Heart right ventricle (tissue), 16 donors: ENCODE data around the gene ARMC9. TPM values are rescaled to one million over a fixed set of nuclear protein-coding genes. Genes with fewer than 3 reads are reported as not detected.

ENCODE experiments used
- ATAC-seq, 8 donors: fragments of 200-7000 bp; cut with Tn5 transposase; one replicate each; pipeline ENCODE4 v1.9.1; 2020; ENCODE audit warnings: mild to moderate bottlenecking in 8 of 8, moderate library complexity in 8 of 8, moderate number of reproducible peaks in 1 of 8
- DNase-seq, 2 donors: peaks; one replicate each; pipeline ENCODE4 v3.0.0-alpha.2; 2020
- H3K27ac ChIP-seq, 10 donors: fragments of 200-600 bp; sonication (generic) in 2 of 10; one replicate each; pipeline versions ENCODE4 v1.5.0 to v1.8.0; 2020 to 2022; ENCODE audit warnings: mild to moderate bottlenecking in 3 of 10
- H3K27me3 ChIP-seq, 7 donors: fragments of 200-600 bp; one replicate each; pipeline ENCODE4 v1.8.0; 2021 to 2022; ENCODE audit warnings: mild to moderate bottlenecking in 2 of 7
- H3K36me3 ChIP-seq, 9 donors: fragments of 200-600 bp; sonication (generic) in 1 of 9; one replicate each; pipeline versions ENCODE4 v1.5.0 to v1.8.0; 2020 to 2022; ENCODE audit warnings: mild to moderate bottlenecking in 2 of 9
- H3K4me1 ChIP-seq, 9 donors: fragments of 200-600 bp; sonication (generic) in 1 of 9; one replicate each; pipeline versions ENCODE4 v1.5.0 to v1.8.0; 2020 to 2022; ENCODE audit warnings: mild to moderate bottlenecking in 4 of 9
- H3K4me3 ChIP-seq, 10 donors: fragments of 200-600 bp; sonication (generic) in 2 of 10; one replicate each; pipeline versions ENCODE4 v1.5.0 to v1.8.0; 2020 to 2022; ENCODE audit warnings: mild to moderate bottlenecking in 7 of 10, moderate library complexity in 2 of 10
- H3K9me3 ChIP-seq, 11 donors: fragments of 200-600 bp in 10 of 11; sonication (generic) in 2 of 11; one replicate each; pipeline versions ENCODE4 v1.5.0 to v1.8.0; 2013 to 2022; ENCODE audit warnings: mild to moderate bottlenecking in 2 of 11, control low read depth in 1 of 11, moderate library complexity in 1 of 11
- CTCF ChIP-seq, 9 donors: fragments of 200-600 bp; sonication (generic) in 2 of 9; IDR thresholded peaks; one replicate each; pipeline versions ENCODE4 v1.5.0 to v1.8.0; 2021 to 2022; ENCODE audit warnings: antibody characterized with exemption in 9 of 9, mild to moderate bottlenecking in 5 of 9, moderate library complexity in 1 of 9
- WGBS, 2 donors: extraction: QIAGEN DNeasy Blood & Tissue Kit; methylation state at CpG; one replicate each; pipeline ENCODE4 v1.1.7; 2013; ENCODE audit warnings: inconsistent platforms in 1 of 2; 5-methylcytosine and 5-hydroxymethylcytosine counted together
- intact Hi-C, 10 donors: fragments of 100-400 bp; cut with DNase I; formaldehyde crosslinking; loops; one replicate each; pipeline versions ENCODE4 v1.11.1 to v1.14.2; 2022
- polyA plus RNA-seq, 2 donors: library from polyadenylated mRNA; stranded (reverse); fragments of 200-250 nt; gene quantifications; one replicate each; pipeline ENCODE4 v1.2.3, GENCODE V29; 2013
- total RNA-seq, 10 donors: library from RNA; stranded (reverse); fragmentation: NEBNext Ultra II Directional in 3 of 10; extraction: Animal tissue kit (Norgen Biotek cat#: 25700) in 3 of 10; gene quantifications; one replicate each; pipeline versions ENCODE4 v1.2.1 to v1.2.4, GENCODE V29; 2021 to 2023
- donor health status: Arrhythmogenic right ventricular cardiomyopathy.
- donor health status: ischemic (EF 13 %, LVEDD 7.1; RV severe dilation, severe dysfunction).
- donor health status: healthy with polysubstance abuse.
- donor health status: DM: no; HTN: yes; CAD: no.
- donor health status: DM: no; HTN: no; CAD: no.
- donor health status: ischemic (EF 25% LVEDD 6.9; RV normal size, moderate dysfunction).
- donor health status: ischemic (EF 25% LVEDD 5.7; RV mildly dilated, moderate dysfunction).
- donor health status: healthy.
- donor health status: DM: yes; HTN: yes; CAD: no.
- donor health status: Ischemic cardiomyopathy.
- donor health status: ischemic (EF 35%, LVEDD 5.7; RV mildly dilated, moderate dysfunction).
- donor health status: nonischemic (EF 11% LVEDD 7.7; RV severe dilation, severe dysfunction).
- donor health status: DM: yes; HTN: yes; CAD: no.
- donor health status: PGD.
- donor health status: ischemic (EF 29% LVEDD 5.4; RV normal size, mild dysfunction).
- donor health status: nonischemic (EF 23%, LVEDD 6.1; RV moderate dilation, normal function).

ARMC9 gene
- total and polyA plus RNA-seq, 12 donors: 1.6 to 6.8 (median 2.3) TPM

GRCh38 chr2:231315896-231316295 is 117.5 kb downstream of the ARMC9 start:
- Histone ChIP-seq H3K27ac (no peak overlapping the region), H3K36me3 (no peaks in the 10 kb centered on the region), H3K4me1 (peaks cover 0 to 32% (median 23%) of the 10 kb centered on the region in 9 donors), H3K9me3 (peaks cover 0 to 29% (median 2%) of the 10 kb centered on the region in 11 donors), H3K4me3 (no peak overlapping the region), H3K27me3 (no peaks in the 10 kb centered on the region)
- no peak for ATAC-seq
- whole genome bisulfite sequencing, 2 donors: 73 to 82% methylated on average over 3 of the region's 3 CpGs
- no peak for DNase-seq
- intact Hi-C loops: no loop called here
- TF ChIP-seq CTCF (IDR thresholded peaks at IDR 0.05): no peak

- Histone ChIP-seq H3K4me3 (no peak overlapping the region), H3K27ac (peak overlapping the region in 4 of 10 donors; percentile 70 to 79 (median 73)), H3K9me3 (peaks cover 0 to 29% (median 2%) of the 10 kb centered on the region in 11 donors), H3K4me1 (peaks cover 0 to 43% (median 26%) of the 10 kb centered on the region in 9 donors), H3K36me3 (no peaks in the 10 kb centered on the region), H3K27me3 (no peaks in the 10 kb centered on the region)
- no peak for TF ChIP-seq CTCF (IDR thresholded peaks at IDR 0.05)
- WGBS, 2 donors: 88 to 92% methylated on average over 2 of the region's 2 CpGs
- no peak for ATAC-seq
- intact Hi-C loops: no loop called here
- no peak for DNase-seq
These were observed 119.1 kb downstream of the ARMC9 start for GRCh38 chr2:231317579-231317978.

- Histone ChIP-seq H3K27me3 (no peaks in the 10 kb centered on the region), H3K4me3 (no peak overlapping the region), H3K27ac (peak overlapping the region; percentile 64 to 88 (median 78)), H3K36me3 (no peaks in the 10 kb centered on the region), H3K4me1 (peaks cover 0 to 50% (median 26%) of the 10 kb centered on the region in 9 donors), H3K9me3 (peaks cover 0 to 29% (median 2%) of the 10 kb centered on the region in 11 donors)
- no peak for TF ChIP-seq CTCF (IDR thresholded peaks at IDR 0.05)
- 51 to 54% methylated on average over 4 of the region's 4 CpGs for WGBS, 2 donors
- peak; percentile 52 to 63 for DNase-seq
- intact Hi-C loops: no loop called here
- peak; percentile 50 to 96 (median 82) for ATAC-seq
These were observed 120.0 kb downstream of the ARMC9 start for GRCh38 chr2:231318436-231318835.

- Histone ChIP-seq H3K9me3 (peaks cover 0 to 29% (median 2%) of the 10 kb centered on the region in 11 donors), H3K4me3 (no peak overlapping the region), H3K36me3 (no peaks in the 10 kb centered on the region), H3K27me3 (no peaks in the 10 kb centered on the region), H3K27ac (peak overlapping the region; percentile 64 to 88 (median 78)), H3K4me1 (peaks cover 0 to 50% (median 26%) of the 10 kb centered on the region in 9 donors)
- intact Hi-C loops: no loop called here
- no peak for DNase-seq
- TF ChIP-seq CTCF (IDR thresholded peaks at IDR 0.05): no peak
- peak in 3 of 8 donors; percentile 2 to 29 (median 19) for ATAC-seq
- 53 to 84% methylated on average over 2 of the region's 2 CpGs for WGBS, 2 donors
These were observed 120.5 kb downstream of the ARMC9 start for GRCh38 chr2:231318954-231319353.
